GM12801 (cell line): ENCODE data around the gene AQP1.

Experiments used
- CTCF ChIP-seq: IDR thresholded peaks from one replicate; pipeline ENCODE4 v1.5.1; 2011; ENCODE audit warnings: control low read depth; ENCODE audit not compliant: insufficient read length; ENCODE audit errors: extremely low read depth

The AQP1 gene

GRCh38 chr7:30932562-30932961 lies 20.9 kb downstream of the AQP1 start:
- TF ChIP-seq CTCF = no peak

DNA sequence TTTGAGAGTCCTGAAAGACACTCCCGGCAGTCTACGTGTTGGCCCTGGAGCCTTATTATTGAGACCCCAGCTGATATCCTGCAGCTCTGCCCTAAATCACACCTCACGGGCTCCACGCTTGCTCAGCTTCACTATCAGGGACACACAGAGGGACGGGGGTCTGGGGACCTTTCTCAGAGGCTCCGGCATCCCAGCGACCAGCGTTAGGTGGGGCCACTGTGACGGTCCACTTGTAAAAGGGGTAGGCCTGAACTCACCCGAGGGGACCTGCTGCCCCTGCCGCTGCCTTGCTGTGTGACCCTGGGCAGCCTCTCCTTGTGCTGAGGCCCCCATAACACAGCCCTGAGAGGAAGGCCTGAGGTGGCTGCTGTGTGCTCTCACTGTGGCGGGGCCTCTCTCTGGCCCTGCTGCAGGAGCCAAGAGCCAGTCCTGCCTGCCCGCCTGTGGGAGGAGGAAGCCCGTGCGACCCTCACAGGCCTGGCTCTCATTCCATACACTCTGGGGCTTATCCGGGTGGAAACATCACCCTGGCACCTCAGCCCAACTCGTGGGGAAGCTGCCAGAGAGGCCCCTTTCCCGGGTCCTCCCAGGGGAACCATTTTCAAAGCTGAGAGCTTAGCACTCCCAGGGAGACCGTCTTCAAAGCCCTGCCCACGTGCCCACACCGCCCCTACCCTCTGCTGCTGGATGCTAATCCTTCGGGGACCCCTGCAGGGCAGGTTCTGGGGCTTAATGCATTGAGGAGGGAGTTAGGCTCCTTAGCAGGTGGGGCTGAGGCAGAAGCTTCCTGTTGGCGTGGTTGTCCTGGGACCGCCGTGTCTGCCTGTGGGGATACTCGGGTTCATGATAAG lies 21.7 kb downstream of the AQP1 start:
- TF ChIP-seq CTCF = no peak

DNA sequence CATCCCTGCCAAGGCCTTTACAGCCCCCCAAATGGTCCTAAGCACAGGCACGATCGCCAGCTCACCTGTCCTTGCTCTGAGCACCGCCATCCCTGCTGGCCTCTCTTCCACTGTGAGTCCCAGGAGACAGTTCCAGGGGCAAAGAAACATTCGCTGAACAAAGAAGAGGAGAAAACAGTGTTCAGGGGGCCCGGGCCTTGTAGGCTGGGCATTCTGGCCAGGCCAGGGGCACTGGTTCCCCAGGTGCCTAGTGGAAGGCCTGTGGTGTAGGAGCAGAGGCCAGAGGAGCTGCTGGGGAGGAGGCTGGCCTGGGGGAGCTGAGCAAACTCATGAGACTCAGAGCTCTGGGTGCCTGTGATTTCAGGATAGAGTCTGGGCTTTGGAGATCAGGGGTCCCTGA lies 22.6 kb downstream of the AQP1 start:
- no peak for TF ChIP-seq CTCF

- no peak for TF ChIP-seq CTCF
These were observed 23.3 kb downstream of the AQP1 start for GRCh38 chr7:30934732-30935568.

GRCh38 chr7:30935569-30935877 lies 23.9 kb downstream of the AQP1 start:
- TF ChIP-seq CTCF = no peak

- no peak for TF ChIP-seq CTCF
These were observed 25.1 kb downstream of the AQP1 start for GRCh38 chr7:30936650-30937245.

GRCh38 chr7:30937416-30937815 lies 25.8 kb downstream of the AQP1 start:
- no peak for TF ChIP-seq CTCF
